Cortex of kidney (tissue), 1 donor: ENCODE data around the gene TTF1.

Experiments
- DNase-seq: peaks from one replicate; lab custom pipeline; 2025; lab: John Stamatoyannopoulos, UW

TTF1 gene

GRCh38 chr9:132366481-132366880 lies 40.2 kb downstream of the TTF1 start:
- DNase-seq, result no peak

GRCh38 chr9:132365986-132366385 lies 40.7 kb downstream of the TTF1 start:
- no peak for DNase-seq

GRCh38 chr9:132364068-132364467 lies 42.6 kb downstream of the TTF1 start:
- DNase-seq, result no peak

GRCh38 chr9:132357764-132358163 lies 48.9 kb downstream of the TTF1 start:
- no peak for DNase-seq

- DNase-seq, result no peak
Measured at GRCh38 chr9:132356324-132356924, 50.2 kb downstream of the TTF1 start.

GRCh38 chr9:132354637-132355355 lies 51.8 kb downstream of the TTF1 start, which contains the start of gene SETX:
Gene SETX, minus strand, starts transcription at chr9:132354986. Its CDS starts 5,558 bp downstream, at chr9:132349428.
- peak; percentile 79 for DNase-seq

DNA sequence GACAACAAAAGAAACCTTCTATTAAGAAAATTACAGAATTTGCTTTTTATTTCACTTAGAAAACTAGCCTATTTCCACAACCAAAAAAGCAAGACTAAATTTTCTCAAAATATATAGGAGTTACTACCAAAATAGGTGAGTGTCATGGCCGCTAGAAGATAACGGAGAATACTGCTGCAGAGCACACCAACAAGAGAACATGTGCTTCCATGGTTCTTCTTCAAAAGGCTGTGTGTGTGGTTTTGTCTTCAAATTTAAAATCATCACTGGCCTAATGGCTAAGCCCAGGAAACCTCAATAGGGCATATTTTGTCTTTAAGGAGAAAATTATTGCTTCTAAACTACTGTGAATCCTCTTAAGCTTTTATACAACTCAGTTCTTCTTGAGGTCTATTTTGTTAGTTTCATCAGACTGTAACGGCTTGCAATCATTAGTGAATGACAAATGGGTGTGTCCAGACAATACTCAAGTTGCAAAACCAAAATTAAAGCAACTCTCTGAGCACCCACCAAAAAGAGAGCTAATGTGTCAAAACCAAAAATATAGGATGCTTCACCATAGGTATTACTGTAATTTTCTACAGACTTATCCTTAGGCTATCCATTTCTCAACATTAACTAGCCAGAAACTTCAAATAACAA lies 55.1 kb downstream of the TTF1 start:
- DNase-seq, result no peak

GRCh38 chr9:132350861-132351315 lies 55.8 kb downstream of the TTF1 start:
- no peak for DNase-seq

DNA sequence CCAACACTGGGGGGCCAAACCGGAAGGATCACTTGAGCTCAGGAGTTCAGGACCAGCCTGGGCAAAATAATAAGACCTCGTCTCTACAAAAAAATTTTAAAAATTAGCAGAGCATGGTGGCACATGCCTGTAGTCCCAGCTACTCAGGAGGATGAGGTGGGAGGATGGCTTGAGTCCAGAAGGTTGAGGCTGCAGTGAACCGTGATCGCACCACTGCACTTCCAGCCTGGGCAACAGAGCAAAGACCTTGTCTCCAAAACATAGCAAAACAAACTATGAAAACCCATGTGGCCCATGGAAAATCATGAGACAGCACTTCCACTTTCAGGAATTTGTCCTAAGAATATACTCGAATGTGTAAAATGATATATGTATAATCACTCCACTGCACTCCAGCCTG lies 58.0 kb downstream of the TTF1 start:
- DNase-seq, result no peak

- DNase-seq, result no peak
Measured at GRCh38 chr9:132346177-132346576, 60.5 kb downstream of the TTF1 start.

DNA sequence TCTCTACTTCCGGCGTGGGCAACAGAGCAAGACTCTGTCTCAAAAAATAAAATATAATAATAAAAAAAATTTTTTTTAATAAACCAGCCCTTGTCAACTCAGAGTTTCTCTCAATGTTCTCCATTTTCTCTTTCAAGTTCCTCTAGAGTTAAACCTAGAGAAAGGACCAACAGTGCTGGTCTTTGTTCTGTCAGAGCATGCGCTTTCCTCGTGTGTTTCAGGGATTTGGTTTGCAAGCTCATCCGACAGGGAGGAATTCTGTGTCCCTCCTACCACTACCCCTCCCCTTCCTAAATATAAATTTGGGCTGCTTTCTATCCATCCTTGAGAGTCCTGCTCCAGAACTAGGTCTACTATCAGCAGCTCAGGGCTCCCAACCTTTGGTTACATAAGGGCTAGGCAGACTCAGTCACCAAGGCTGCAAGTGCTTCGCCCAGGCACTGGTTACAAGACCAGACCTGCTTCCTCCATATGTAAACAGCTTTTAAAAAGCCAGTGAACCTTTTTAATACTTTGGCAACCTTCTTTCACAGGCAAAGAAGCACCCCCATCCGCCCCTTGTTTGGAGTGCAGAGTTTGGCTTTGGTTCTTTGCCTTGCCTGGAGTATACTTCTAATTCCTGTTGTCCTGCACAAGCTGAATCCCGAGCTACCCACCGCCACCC lies 65.3 kb downstream of the TTF1 start:
- no peak for DNase-seq

DNA sequence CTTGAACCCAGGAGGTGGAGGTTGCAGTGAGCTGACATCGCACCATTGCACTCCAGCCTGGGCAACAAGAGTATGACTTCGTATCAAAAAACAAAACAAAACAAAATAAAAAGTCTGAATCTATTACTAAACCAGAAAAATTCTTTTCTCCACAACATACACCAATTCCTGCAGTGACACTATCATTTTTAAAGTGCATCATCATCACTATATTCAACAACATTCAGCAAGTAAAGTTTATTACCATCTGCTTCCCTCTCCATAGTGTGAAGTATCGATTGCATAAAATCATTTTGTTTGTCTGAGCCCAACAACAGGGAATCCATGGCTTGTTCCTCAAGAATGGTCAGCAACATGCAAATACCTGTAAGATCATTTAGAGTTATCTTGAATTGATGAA lies 72.3 kb downstream of the TTF1 start:
- no peak for DNase-seq

- no peak for DNase-seq
Measured at GRCh38 chr9:132333556-132333955, 73.1 kb downstream of the TTF1 start.

- DNase-seq, result no peak
Measured at GRCh38 chr9:132328580-132328979, 78.1 kb downstream of the TTF1 start.

DNA sequence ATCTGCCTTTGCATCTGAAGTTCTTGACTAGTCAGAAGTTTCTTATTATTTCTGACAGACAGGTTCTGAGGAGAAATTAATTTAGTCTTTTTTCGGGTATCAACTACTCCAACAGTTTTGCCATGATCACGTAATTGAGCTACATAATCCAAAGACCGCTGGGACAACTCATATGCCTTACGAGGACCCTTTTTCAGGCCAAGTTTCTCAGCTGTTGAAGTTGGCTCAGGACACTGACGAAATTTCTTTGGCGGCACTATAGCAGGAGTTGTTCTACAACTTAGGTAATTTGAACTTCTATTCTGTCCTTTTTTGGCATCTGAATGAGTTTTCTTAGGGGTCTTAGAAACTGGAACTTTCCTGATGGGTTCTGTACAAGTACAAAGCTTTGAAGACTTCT lies 79.1 kb downstream of the TTF1 start:
- DNase-seq, result no peak
